Measurements from ENCODE around the gene FCGR2B. TPM values are rescaled to one million over a fixed set of nuclear protein-coding genes. Genes with fewer than 3 reads are reported as not detected.
"Not testable (repeated sequence)": the region's sequence is repeated elsewhere in the genome, so short reads cannot be mapped to it uniquely, and the experiment has no call there.

FCGR2B gene
- total and polyA plus RNA-seq, 3 donors from 2014 or later: 1.1 to 16.1 (median 5.8) TPM

DNA sequence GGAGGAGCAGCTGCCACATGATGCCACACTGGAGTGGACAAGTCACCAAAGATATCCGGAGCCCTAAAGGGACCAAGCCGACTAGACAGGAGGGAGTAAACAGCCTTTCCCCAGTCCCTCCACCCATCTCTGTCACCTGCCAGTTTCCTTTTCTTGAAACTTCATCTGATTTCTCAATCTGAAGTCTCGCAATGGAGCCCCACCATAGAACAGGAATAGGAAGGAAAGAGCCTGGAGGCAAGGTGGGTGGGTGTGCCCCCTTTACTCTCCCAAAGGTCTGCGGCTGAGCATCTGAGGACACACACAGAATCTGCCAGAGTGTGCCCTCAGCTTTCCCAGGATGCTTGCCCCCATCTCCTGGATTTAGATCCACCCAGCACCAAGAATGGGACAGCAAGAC is 31.9 kb upstream of the FCGR2B start, which contains the start of gene FCGR3B:
FCGR3B (minus strand) TSS at position 101 of the 400 bp plus-strand sequence; CDS start at position 19, 82 bp downstream.
- no peak within 1 kb of the TSS for H3K27ac ChIP-seq

DNA sequence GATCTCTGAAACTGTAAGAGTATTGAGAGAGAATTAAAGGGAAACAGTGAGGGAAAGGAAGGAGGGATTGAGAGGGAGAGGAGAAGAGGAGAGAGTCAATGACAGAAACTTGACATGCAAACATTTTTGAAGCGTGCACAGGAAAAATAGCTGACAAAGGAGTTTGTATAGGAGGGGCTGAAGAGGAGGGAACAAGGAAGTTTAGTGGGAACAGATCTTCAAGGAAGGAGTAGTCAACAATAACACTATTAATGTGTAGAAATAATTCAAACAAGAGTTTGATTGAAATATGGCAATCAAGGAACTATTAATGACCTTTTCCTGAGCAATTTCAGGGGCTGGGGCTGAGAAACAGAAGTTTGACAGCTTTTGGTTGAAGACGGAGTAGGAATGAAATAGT is 27.9 kb upstream of the FCGR2B start:
- H3K4me3 ChIP-seq; H3K4me1 ChIP-seq; DNase-seq; H3K9me3 ChIP-seq; H3K27me3 ChIP-seq; H3K27ac ChIP-seq; intact Hi-C loops (cut with DNase I; ENCODE audit: low total_unique reads); H3K36me3 ChIP-seq (ENCODE audit: low read depth, missing control alignments): not testable (repeated sequence)
- WGBS, 2 donors: 78 to 87% methylated on average over 1 to 2 of the region's 2 CpGs

More for the DNA sequence above, 31.9 kb upstream of the FCGR2B start, which contains the start of gene FCGR3B:
- WGBS, 2 donors: 85 to 95% methylated on average over 4 of the region's 4 CpGs
- H3K36me3 ChIP-seq (ENCODE audit: low read depth, missing control alignments): no peaks in the 10 kb centered on the region
- no peak for DNase-seq
- H3K27me3 ChIP-seq: no peaks in the 10 kb centered on the region
- intact Hi-C loops (cut with DNase I; ENCODE audit: low total_unique reads): no loop called here
- no peaks in the 10 kb centered on the region for H3K9me3 ChIP-seq
- H3K4me3 ChIP-seq: no peak within 1 kb of the TSS
- no peaks in the 10 kb centered on the region for H3K4me1 ChIP-seq
- TF ChIP-seq CTCF (IDR thresholded peaks at IDR 0.05) (no peak), POLR2A (IDR thresholded peaks at IDR 0.05) (no peak)

DNA sequence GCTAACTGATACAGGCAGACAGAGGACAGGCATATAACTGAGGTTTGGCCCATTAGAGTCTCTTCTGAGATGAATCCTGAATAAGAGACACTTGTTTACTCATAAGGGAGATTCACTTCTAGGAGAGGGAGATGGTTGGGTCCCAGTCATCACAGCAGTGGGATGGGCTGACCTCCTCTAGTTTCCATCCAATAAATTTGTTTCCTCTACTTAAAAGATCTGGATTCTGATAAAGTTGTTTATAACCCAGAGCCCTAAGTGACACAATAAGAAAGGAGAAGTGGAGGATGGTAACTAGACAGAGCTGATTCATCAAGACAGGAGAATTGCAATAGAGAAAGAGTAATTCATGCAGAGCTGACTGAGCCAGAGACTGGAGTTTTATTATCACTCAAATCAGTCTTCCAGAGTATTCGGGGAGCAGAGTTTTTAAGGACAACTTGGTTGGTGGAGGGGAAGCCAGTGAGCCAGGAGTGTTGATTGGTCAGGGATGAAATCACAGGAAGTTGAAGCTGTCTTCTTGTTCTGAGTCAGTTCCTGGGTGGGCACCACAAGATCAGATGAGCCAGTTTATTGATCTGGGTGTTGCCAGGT is 26.7 kb upstream of the FCGR2B start:
- H3K4me1 ChIP-seq; H3K9me3 ChIP-seq; DNase-seq; H3K4me3 ChIP-seq; H3K27ac ChIP-seq; H3K36me3 ChIP-seq (ENCODE audit: low read depth, missing control alignments); H3K27me3 ChIP-seq; intact Hi-C loops (cut with DNase I; ENCODE audit: low total_unique reads): not testable (repeated sequence)
- no CpG with 5 or more reads among the region's 1 CpG for WGBS, 2 donors

- H3K9me3 ChIP-seq; intact Hi-C loops (cut with DNase I; ENCODE audit: low total_unique reads); H3K4me1 ChIP-seq; H3K4me3 ChIP-seq; H3K27me3 ChIP-seq; H3K36me3 ChIP-seq (ENCODE audit: low read depth, missing control alignments); DNase-seq; H3K27ac ChIP-seq: not testable (repeated sequence)
- WGBS, 2 donors: 88 to 95% methylated on average over 2 to 3 of the region's 3 CpGs
These were observed 26.0 kb upstream of the FCGR2B start for GRCh38 chr1:161636976-161637375.

DNA sequence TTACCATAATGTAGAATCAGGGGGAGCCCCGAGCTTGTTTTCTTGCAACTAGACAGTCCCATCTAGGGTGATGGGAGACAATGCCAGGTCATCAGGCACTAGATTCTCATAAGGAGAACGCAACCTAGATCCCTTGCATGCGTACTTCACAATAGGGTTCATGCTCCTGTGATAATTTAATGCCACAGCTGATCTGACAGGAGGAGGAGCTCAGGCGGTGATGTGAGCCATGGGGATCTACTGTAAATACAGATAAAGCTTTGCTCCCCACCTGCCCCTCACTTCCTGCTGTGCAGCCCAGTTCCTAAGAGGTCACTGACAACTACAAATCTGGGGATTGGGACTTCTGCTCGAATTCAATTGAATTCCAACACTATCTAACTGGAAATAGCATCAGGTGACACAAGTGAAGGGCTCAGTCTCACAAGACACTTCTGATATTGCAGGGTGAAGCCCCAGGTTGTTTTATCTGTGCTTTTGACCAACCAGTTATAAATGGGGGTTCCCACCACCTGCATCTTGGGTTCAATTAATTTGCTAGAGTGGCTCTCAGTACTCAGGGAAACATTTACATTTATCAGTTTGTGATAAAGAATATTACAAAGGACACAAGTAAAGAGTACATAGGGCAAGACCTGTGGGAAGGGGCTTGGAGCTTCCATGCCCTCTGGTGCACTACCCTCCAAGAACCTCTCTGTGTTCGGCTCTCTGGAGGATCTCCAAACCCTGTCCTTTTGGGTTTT is 24.5 kb upstream of the FCGR2B start:
- H3K27ac ChIP-seq; H3K4me1 ChIP-seq; H3K27me3 ChIP-seq; DNase-seq; intact Hi-C loops (cut with DNase I; ENCODE audit: low total_unique reads); H3K9me3 ChIP-seq; H3K4me3 ChIP-seq; H3K36me3 ChIP-seq (ENCODE audit: low read depth, missing control alignments): not testable (repeated sequence)
- WGBS, 2 donors: 82% methylated on average over 1 of the region's 6 CpGs; no CpG with 5 or more reads in 1 of the 2 donors

GRCh38 chr1:161639203-161639602 is 23.7 kb upstream of the FCGR2B start:
- DNase-seq; intact Hi-C loops (cut with DNase I; ENCODE audit: low total_unique reads): not testable (repeated sequence)
- 67% methylated on average over 1 of the region's 2 CpGs; no CpG with 5 or more reads in 1 of the 2 donors for WGBS, 2 donors

DNA sequence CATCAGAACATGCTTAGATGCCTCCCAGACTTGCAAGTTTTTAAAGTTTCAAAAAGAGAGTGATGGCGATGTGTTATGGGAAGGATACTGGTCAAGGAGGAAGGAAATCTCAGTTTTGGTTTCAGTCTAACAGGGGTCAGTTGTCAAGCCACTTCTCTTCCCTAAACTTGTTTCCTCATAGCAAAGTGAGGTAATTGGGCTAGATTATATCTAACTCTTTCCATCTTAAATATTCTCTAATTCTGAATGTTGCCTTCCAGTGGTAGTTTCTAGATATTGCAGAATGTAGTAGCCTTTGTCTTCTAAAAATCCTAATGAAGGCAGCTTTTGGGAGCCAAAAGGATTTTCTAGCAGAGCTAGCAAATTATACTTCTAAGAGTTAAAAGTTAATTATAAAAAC is 20.2 kb upstream of the FCGR2B start:
- H3K4me1 ChIP-seq; H3K27ac ChIP-seq; H3K27me3 ChIP-seq; DNase-seq; H3K4me3 ChIP-seq; H3K36me3 ChIP-seq (ENCODE audit: low read depth, missing control alignments); intact Hi-C loops (cut with DNase I; ENCODE audit: low total_unique reads); H3K9me3 ChIP-seq: not testable (repeated sequence)
- WGBS, 2 donors: 93 to 100% methylated on average over 1 of the region's 1 CpG

More at GRCh38 chr1:161639203-161639602, 23.7 kb upstream of the FCGR2B start:
- H3K36me3 ChIP-seq (ENCODE audit: low read depth, missing control alignments); H3K4me3 ChIP-seq; H3K4me1 ChIP-seq; H3K27me3 ChIP-seq; H3K9me3 ChIP-seq; H3K27ac ChIP-seq: not testable (repeated sequence)

DNA sequence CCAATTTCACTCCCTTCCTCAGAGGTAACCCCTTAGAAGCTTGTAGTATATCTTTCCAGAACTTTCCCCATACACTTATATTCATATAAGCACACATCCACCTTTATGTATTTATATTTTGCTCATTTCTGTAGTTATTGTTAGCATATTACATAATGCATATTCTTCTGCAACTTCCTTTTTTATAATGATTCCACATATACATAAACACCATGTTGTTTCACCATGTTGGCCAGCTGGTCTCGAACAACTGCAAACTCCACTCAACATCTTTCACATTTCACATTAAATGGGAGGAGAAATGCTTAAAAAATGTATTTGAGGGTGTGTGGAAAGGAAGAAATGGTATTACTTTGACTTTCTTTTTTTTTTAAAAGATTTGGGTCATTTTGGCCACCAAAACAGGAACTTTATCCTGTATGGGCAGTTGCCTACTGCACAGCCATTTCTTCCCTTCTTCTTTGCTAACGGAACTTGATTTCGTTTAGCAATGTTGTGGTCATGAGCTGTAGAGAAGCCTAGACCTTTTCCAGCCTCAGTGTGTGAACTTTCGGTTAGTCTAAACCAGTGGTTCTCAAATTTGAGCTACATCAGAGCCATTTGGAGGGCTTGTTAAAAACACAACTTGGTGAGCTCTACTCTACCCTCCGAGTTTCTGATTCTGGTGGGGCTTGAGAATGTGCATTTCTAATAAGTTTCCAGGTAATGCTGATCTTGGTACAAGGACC is 19.3 kb upstream of the FCGR2B start:
- H3K9me3 ChIP-seq; H3K4me3 ChIP-seq; intact Hi-C loops (cut with DNase I; ENCODE audit: low total_unique reads); H3K27ac ChIP-seq; H3K36me3 ChIP-seq (ENCODE audit: low read depth, missing control alignments); DNase-seq; H3K27me3 ChIP-seq; H3K4me1 ChIP-seq: not testable (repeated sequence)
- WGBS, 2 donors: 81 to 90% methylated on average over 5 of the region's 5 CpGs

GRCh38 chr1:161644855-161645254 is 18.1 kb upstream of the FCGR2B start:
- WGBS, 2 donors: 52 to 80% methylated on average over 1 of the region's 1 CpG

More at GRCh38 chr1:161644855-161645254, 18.1 kb upstream of the FCGR2B start:
- H3K4me1 ChIP-seq; H3K4me3 ChIP-seq; H3K36me3 ChIP-seq (ENCODE audit: low read depth, missing control alignments); intact Hi-C loops (cut with DNase I; ENCODE audit: low total_unique reads); H3K27ac ChIP-seq; H3K27me3 ChIP-seq; DNase-seq; H3K9me3 ChIP-seq: not testable (repeated sequence)

Measured in testis (tissue), 3 donors.